GM12878 (cell line): ENCODE results near the gene FCAR. TPM values are rescaled to one million over a fixed set of nuclear protein-coding genes. Genes with fewer than 3 reads are reported as not detected.
"Not testable (repeated sequence)": the region's sequence is repeated elsewhere in the genome, so short reads cannot be mapped to it uniquely, and the experiment has no call there.

Source experiments
- ATAC-seq: fragments of 200-7000 bp; cut with Tn5 transposase; 3 replicates; pipeline ENCODE4 v1.9.1; 2020; ENCODE audit warnings: mild to moderate bottlenecking, moderate library complexity
- BruUV-seq: library from RNA; stranded (reverse); fragments of 400-500 nt; replicated peaks from 2 replicates; lab custom pipeline; 2021; lab: Mats Ljungman, UMichigan
- CTCF ChIA-PET: fragments of 300-600 bp; sonication (Branson Sonifier 250); formaldehyde crosslinking; extraction: SDS; loops from one replicate; lab custom pipeline; 2021; ENCODE audit warnings: inconsistent platforms; lab: Yijun Ruan, JAX
- POLR2A ChIA-PET: fragments of 350-600 bp; formaldehyde crosslinking; extraction: SDS; loops from one replicate; lab custom pipeline; 2021; ENCODE audit warnings: inconsistent platforms; lab: Charles Lee
- RAD21 ChIA-PET: fragments of 300-600 bp; sonication (Branson Sonifier 250); formaldehyde crosslinking; loops from one replicate; lab custom pipeline; 2023; ENCODE audit warnings: antibody characterized with exemption; ENCODE audit not compliant: unreplicated experiment; lab: Charles Lee
- SMC1A ChIA-PET: fragments of 300-600 bp; sonication (Branson Sonifier 250); formaldehyde crosslinking; loops from one replicate; lab custom pipeline; 2023; ENCODE audit not compliant: unreplicated experiment, uncharacterized antibody; lab: Charles Lee
- DNase-seq: peaks from one replicate; pipeline ENCODE4 v3.0.0-alpha.2; 2011; ENCODE audit warnings: low read depth, low spot score
- FAIRE-seq: peaks from 3 replicates; lab custom pipeline; 2011; peaks lifted over from hg19 to GRCh38; lab: Jason Lieb, UNC
- H2AFZ ChIP-seq: 2 replicates; pipeline ENCODE4 v1.6.0; 2011; ENCODE audit warnings: low read depth, low read length, control low read depth; ENCODE audit not compliant: control insufficient read depth
- H3K27ac ChIP-seq: 2 replicates; pipeline ENCODE4 v1.5.1; 2011; ENCODE audit warnings: control low read depth; ENCODE audit not compliant: control insufficient read depth, insufficient read depth
- H3K27me3 ChIP-seq, 2 experiments: replicated peaks in 1 of 2; 2 replicates each; pipeline versions ENCODE4 v1.6.0 to v1.6.1; 2011; ENCODE audit warnings: low read length in 1 of 2; ENCODE audit not compliant: control insufficient read depth in 2 of 2, insufficient read depth in 2 of 2
- H3K36me3 ChIP-seq, 2 experiments: 2 replicates each; pipeline ENCODE4 v1.5.1; 2011; ENCODE audit warnings: low read length in 1 of 2; ENCODE audit not compliant: control insufficient read depth in 2 of 2, insufficient read depth in 2 of 2
- H3K4me1 ChIP-seq: 2 replicates; pipeline ENCODE4 v1.6.1; 2011; ENCODE audit warnings: mild to moderate bottlenecking, low read length, moderate library complexity, mixed read lengths; ENCODE audit not compliant: control insufficient read depth, insufficient read depth
- H3K4me2 ChIP-seq: 2 replicates; pipeline ENCODE4 v1.6.0; 2011; ENCODE audit warnings: control low read depth; ENCODE audit not compliant: control insufficient read depth, insufficient read depth
- H3K4me3 ChIP-seq: fragments of 200-600 bp; sonication (generic); 2 replicates; pipeline ENCODE4 v1.5.1; 2016
- H3K79me2 ChIP-seq: 2 replicates; pipeline ENCODE4 v1.6.0; 2011; ENCODE audit warnings: low read length; ENCODE audit not compliant: control insufficient read depth, insufficient read depth
- H3K9ac ChIP-seq: 2 replicates; pipeline ENCODE4 v1.8.0; 2011; ENCODE audit warnings: low read length, control low read depth, mixed read lengths; ENCODE audit not compliant: control insufficient read depth, insufficient read depth
- H3K9me3 ChIP-seq: replicated peaks from 3 replicates; pipeline ENCODE4 v1.5.1; 2011; ENCODE audit warnings: mild to moderate bottlenecking, low read length; ENCODE audit not compliant: control insufficient read depth, insufficient read depth
- H4K20me1 ChIP-seq: 2 replicates; pipeline ENCODE4 v1.6.0; 2011; ENCODE audit not compliant: control insufficient read depth, insufficient read depth
- ASH2L ChIP-seq: fragments of 300-600, 200-600 bp; sonication (generic); IDR thresholded peaks from 2 replicates; pipeline ENCODE4 v1.6.1; 2017; ENCODE audit warnings: low read depth, mild to moderate bottlenecking, borderline replicate concordance
- ATF3 ChIP-seq: IDR thresholded peaks from 2 replicates; pipeline ENCODE4 v1.6.1; 2011; ENCODE audit warnings: low read depth, mild to moderate bottlenecking, low read length, moderate library complexity, borderline replicate concordance; ENCODE audit errors: extremely low read depth
- BHLHE40 ChIP-seq, 2 experiments: fragments of 450-650 bp in 1 of 2; IDR thresholded peaks; 2 replicates each; pipeline ENCODE4 v1.6.1; 2011 to 2017; ENCODE audit warnings: low read depth in 2 of 2, borderline replicate concordance in 1 of 2, improper control_type of control experiment in 1 of 2, low read length in 1 of 2, mild to moderate bottlenecking in 1 of 2
- CBX5 ChIP-seq: sonication (generic); IDR thresholded peaks from 2 replicates; pipeline ENCODE4 v1.6.1; 2016; ENCODE audit warnings: low read depth, moderate library complexity, mild to moderate bottlenecking, inconsistent platforms
- CEBPB ChIP-seq, 2 experiments: fragments of 150-350 bp in 1 of 2; IDR thresholded peaks; 2 replicates each; pipeline ENCODE4 v1.6.1; 2012 to 2014; ENCODE audit warnings: low read depth in 2 of 2, low read length in 2 of 2, borderline replicate concordance in 1 of 2, inconsistent platforms in 1 of 2
- CHD2 ChIP-seq: IDR thresholded peaks from 2 replicates; pipeline ENCODE4 v1.6.1; 2011; ENCODE audit warnings: low read depth, low read length, improper control_type of control experiment, borderline replicate concordance
- CREB1 ChIP-seq: IDR thresholded peaks from 2 replicates; pipeline ENCODE4 v1.6.1; 2012; ENCODE audit warnings: low read depth, mild to moderate bottlenecking, inconsistent platforms
- GATAD2B ChIP-seq: fragments of 450-650 bp; conservative IDR thresholded peaks from 2 replicates; pipeline ENCODE4 v1.6.1; 2017; ENCODE audit warnings: low read depth, mild to moderate bottlenecking, moderate library complexity
- JUNB ChIP-seq: IDR thresholded peaks from 2 replicates; pipeline ENCODE4 v1.6.1; 2016; ENCODE audit warnings: antibody characterized with exemption, mild to moderate bottlenecking
- NBN ChIP-seq: fragments of 450-650 bp; IDR thresholded peaks from 2 replicates; pipeline ENCODE4 v1.6.1; 2016
- PML ChIP-seq: IDR thresholded peaks from 2 replicates; pipeline ENCODE4 v1.6.1; 2012; ENCODE audit warnings: low read length, inconsistent platforms
- RUNX3 ChIP-seq: IDR thresholded peaks from 2 replicates; pipeline ENCODE4 v1.6.1; 2012; ENCODE audit warnings: low read length, inconsistent platforms
- SMARCA5 ChIP-seq: fragments of 450-650 bp; IDR thresholded peaks from 2 replicates; pipeline ENCODE4 v1.6.1; 2017; ENCODE audit warnings: mild to moderate bottlenecking
- STAT1 ChIP-seq: fragments of 450-650 bp; conservative IDR thresholded peaks from 2 replicates; pipeline ENCODE4 v1.6.1; 2014; ENCODE audit warnings: antibody characterized with exemption, mild to moderate bottlenecking
- USF2 ChIP-seq: IDR thresholded peaks from 2 replicates; pipeline ENCODE4 v1.6.1; 2011; ENCODE audit warnings: low read depth, low read length, improper control_type of control experiment, borderline replicate concordance
- WGBS: methylation state at CpG from one replicate; pipeline ENCODE4 v1.1.6; 2016; ENCODE audit warnings: low lambda C conversion rate; ENCODE audit not compliant: insufficient replicate concordance, insufficient coverage; ENCODE audit errors: missing lambda C conversion rate; 5-methylcytosine and 5-hydroxymethylcytosine counted together
- in situ Hi-C: fragments of 300-500 bp; cut with MboI; formaldehyde crosslinking; loops from 9 replicates; pipeline ENCODE4 v1.14.3; 2018; ENCODE audit warnings: mixed read lengths
- intact Hi-C: fragments of 100-400 bp; cut with micrococcal nuclease; formaldehyde crosslinking; loops from one replicate; pipeline ENCODE4 v1.14.2; 2022; ENCODE audit not compliant: unreplicated experiment
- polyA plus RNA-seq, 11 experiments: library from polyadenylated mRNA; depleted of rRNA in 4 of 11; unstranded in 6 of 11; stranded (reverse) in 5 of 11; fragments of >200 nt; fragmentation: Nextera tagmentation in 4 of 11; fragmentation: Illumina TruSeq in 1 of 11; extraction: Ambion mirVana in 4 of 11; extraction: Trizol in 1 of 11; gene quantifications; 1 replicate in 1 of 11; 2 replicates in 10 of 11; pipeline versions ENCODE4 v1.2.1 to v1.2.3, GENCODE V29; 2011 to 2016; ENCODE audit warnings: inconsistent platforms in 2 of 11, missing spikeins in 2 of 11, low read depth in 1 of 11
- total RNA-seq, 4 experiments: library from RNA; depleted of rRNA in 3 of 4; stranded (reverse); fragments of >200 nt in 3 of 4; fragmentation: Illumina TruSeq in 1 of 4; extraction: Trizol in 1 of 4; gene quantifications; 2 replicates each; pipeline versions ENCODE4 v1.2.1 to v1.2.3, GENCODE V29; 2013 to 2021
- TF ChIP-seq, protein P1 (sequence below): fragments of 150-350 bp; IDR thresholded peaks from 2 replicates; pipeline ENCODE4 v1.6.1; 2014; ENCODE audit warnings: mild to moderate bottlenecking, low read depth, low read length

The FCAR gene
- total and polyA plus RNA-seq, 10 of the 15 experiments (the other 5 are each of a cell fraction or from before 2014, with no cell fraction given) = 0.49 TPM; not detected in 9

- RAD21 ChIA-PET = no interaction called here
- CTCF ChIA-PET = no interaction called here
- intact Hi-C loops (no loop called here), in situ Hi-C loops (loop anchor here (5.0 kb wide), 1 partner anchor 34 kb away; the partner anchor contains the start of gene KIR3DL1)
- Histone ChIP-seq H4K20me1 (no peaks in the 10 kb centered on the region), H3K9ac (no peak overlapping the region), H3K27me3 (no peaks in the 10 kb centered on the region; a peak in 2 of 4 replicates), H3K27ac (no peak overlapping the region), H2AFZ (no peak overlapping the region), H3K4me3 (no peak overlapping the region), H3K9me3 (no peaks in the 10 kb centered on the region; the same call in 2 of the 3 replicates), H3K79me2 (no peaks in the 10 kb centered on the region), H3K4me2 (no peak overlapping the region), H3K36me3 (no peaks in the 10 kb centered on the region), H3K4me1 (no peaks in the 10 kb centered on the region)
- no TSS peak for BruUV-seq
- TF ChIP-seq RUNX3 (no peak), SMARCA5 (no peak), STAT1 (no peak), NBN (no peak), BHLHE40 (IDR thresholded peaks at IDR 0.05; ENCODE audit: borderline replicate concordance in 1 of 2, low read depth in 2 of 2, low read length in 1 of 2) (no peak), CREB1 (no peak), USF2 (no peak), ASH2L (no peak), CBX5 (no peak), ATF3 (no peak), GATAD2B (no peak), PML (no peak), CHD2 (no peak), JUNB (no peak), CEBPB (IDR thresholded peaks at IDR 0.05; ENCODE audit: borderline replicate concordance in 1 of 2, low read depth in 2 of 2, low read length in 2 of 2) (no peak)
- TF ChIP-seq, protein P1, sequence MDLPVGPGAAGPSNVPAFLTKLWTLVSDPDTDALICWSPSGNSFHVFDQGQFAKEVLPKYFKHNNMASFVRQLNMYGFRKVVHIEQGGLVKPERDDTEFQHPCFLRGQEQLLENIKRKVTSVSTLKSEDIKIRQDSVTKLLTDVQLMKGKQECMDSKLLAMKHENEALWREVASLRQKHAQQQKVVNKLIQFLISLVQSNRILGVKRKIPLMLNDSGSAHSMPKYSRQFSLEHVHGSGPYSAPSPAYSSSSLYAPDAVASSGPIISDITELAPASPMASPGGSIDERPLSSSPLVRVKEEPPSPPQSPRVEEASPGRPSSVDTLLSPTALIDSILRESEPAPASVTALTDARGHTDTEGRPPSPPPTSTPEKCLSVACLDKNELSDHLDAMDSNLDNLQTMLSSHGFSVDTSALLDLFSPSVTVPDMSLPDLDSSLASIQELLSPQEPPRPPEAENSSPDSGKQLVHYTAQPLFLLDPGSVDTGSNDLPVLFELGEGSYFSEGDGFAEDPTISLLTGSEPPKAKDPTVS = no peak
- ATAC-seq (no peak), DNase-seq (no peak), FAIRE-seq (no peak)
- POLR2A ChIA-PET = no interaction called here
- SMC1A ChIA-PET = no interaction called here
- 17% methylated on average over 7 of the region's 7 CpGs for WGBS
These were observed 22.7 kb upstream of the FCAR start for GRCh38 chr19:54851353-54851752.

DNA sequence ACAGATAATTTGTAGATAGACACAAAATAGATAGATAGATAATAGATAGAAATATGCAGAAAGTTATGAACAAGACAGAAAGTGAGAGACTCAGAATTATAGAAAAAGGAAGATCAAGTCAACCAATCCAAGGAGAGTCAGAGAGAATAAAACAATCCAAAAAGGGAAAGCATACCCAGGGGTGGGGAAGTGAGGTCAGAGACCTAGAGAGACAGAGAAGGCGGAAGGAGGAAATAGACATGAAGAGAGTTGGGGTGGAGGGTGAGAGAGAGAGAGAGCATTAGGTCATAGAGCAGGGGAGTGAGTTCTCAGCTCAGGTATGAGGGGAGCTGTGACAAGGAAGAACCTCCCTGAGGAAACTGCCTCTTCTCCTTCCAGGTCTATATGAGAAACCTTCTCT, 18.8 kb upstream of the FCAR start:
- intact Hi-C loops, in situ Hi-C loops, H3K4me2 ChIP-seq, BruUV-seq, DNase-seq, H4K20me1 ChIP-seq, FAIRE-seq, SMC1A ChIA-PET, H3K4me1 ChIP-seq, H3K9ac ChIP-seq, H3K79me2 ChIP-seq, H3K27me3 ChIP-seq, CTCF ChIA-PET, H3K36me3 ChIP-seq, POLR2A ChIA-PET, H2AFZ ChIP-seq, H3K4me3 ChIP-seq, RAD21 ChIA-PET, H3K9me3 ChIP-seq, ATAC-seq, H3K27ac ChIP-seq: not testable (repeated sequence)
- WGBS = 42% methylated on average over 1 of the region's 1 CpG
